Fibroblast of the aortic adventitia (primary cell): ENCODE data around the gene PHACTR1. TPM values are rescaled to one million over a fixed set of nuclear protein-coding genes. Genes with fewer than 3 reads are reported as not detected.
"Not testable (repeated sequence)": the region's sequence is repeated elsewhere in the genome, so short reads cannot be mapped to it uniquely, and the experiment has no call there.

ENCODE experiments used
- DNase-seq: peaks from one replicate; pipeline ENCODE4 v3.0.0-alpha.2; 2010; ENCODE audit warnings: low read depth
- H3K4me3 ChIP-seq: 2 replicates; pipeline ENCODE4 v1.5.1; 2011; ENCODE audit warnings: low read depth, mild to moderate bottlenecking, control low read depth, low read length, moderate library complexity
- CTCF ChIP-seq: IDR thresholded peaks from 2 replicates; pipeline ENCODE4 v1.5.1; 2011; ENCODE audit warnings: mild to moderate bottlenecking, low read length, control low read depth, inconsistent platforms; ENCODE audit not compliant: insufficient read depth
- total RNA-seq: library from RNA; depleted of rRNA; stranded (reverse); fragments of >200 nt; gene quantifications from 2 replicates; pipeline ENCODE4 v1.2.3, GENCODE V29; 2012; ENCODE audit warnings: low replicate concordance

The PHACTR1 gene
- total RNA-seq, 1 donor, result 0.99 TPM

DNA sequence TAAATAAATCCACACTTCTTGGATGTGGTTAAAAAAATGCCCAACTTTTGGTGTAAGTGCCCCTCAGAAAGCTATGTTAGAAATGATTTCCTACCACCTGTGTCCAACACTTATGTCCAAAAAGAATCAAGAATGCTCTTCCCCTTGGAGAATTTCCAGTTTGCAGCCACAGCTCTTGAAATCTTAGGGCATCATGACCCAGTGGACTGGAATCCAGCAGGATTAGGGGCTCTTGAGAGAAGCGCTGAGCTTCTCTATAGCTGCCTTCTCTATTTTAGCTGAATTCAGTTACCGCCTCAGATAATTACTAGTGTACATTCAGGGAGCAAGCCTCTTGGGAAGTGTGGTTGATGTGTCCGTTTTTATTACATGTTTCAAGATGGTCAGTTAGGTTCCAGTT, 2.5 kb downstream of the PHACTR1 start:
- no peak for DNase-seq
- no peak overlapping the region for H3K4me3 ChIP-seq
- no peak for TF ChIP-seq CTCF

- H3K4me3 ChIP-seq, result no peak overlapping the region
- no peak for TF ChIP-seq CTCF
- DNase-seq, result no peak
These were observed 3.7 kb downstream of the PHACTR1 start for GRCh38 chr6:12720310-12720709.

DNA sequence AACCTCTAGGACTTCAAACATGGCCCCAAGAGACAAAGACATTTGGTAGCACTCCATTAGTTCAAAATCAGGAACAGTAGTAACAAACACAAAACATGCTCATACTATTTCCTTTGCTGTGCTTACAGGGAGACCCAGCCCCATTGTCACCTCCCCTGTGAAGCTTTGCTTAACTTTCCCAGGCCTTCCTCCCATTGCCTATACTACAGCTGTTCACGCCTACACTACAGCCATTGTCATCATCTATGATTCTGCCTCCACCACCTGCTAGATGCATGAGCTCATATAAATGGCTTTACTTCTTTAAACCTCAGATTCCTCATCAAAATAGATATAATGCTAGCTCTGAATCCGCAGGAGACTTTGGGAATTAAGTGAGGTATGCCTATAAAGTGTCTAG, 8.7 kb downstream of the PHACTR1 start:
- no peak for DNase-seq
- TF ChIP-seq CTCF, result no peak
- no peak overlapping the region for H3K4me3 ChIP-seq

- no peak for DNase-seq
- no peak overlapping the region for H3K4me3 ChIP-seq
- TF ChIP-seq CTCF, result no peak
These were observed 12.9 kb downstream of the PHACTR1 start for GRCh38 chr6:12729467-12729866.

GRCh38 chr6:12730809-12731208, 14.2 kb downstream of the PHACTR1 start:
- H3K4me3 ChIP-seq, DNase-seq: not testable (repeated sequence)

DNA sequence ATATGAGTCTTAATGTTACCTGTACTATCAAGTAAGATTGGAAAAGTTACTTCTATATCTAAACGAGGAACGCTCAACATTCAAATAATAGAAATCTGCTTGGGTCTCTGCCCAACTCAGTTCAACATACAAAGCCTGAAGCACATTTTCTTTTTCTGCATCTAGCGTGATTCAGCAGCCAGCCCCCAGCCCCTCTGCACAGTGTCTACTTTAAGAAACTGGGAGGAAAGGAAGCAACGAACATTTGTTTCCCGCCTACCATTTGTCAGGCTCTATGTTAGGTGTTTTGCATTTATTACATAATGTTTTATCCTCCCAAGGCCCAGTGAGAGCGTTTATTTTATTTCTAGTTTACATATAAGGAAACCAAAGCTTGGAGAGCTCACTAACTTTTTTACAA, 17.3 kb downstream of the PHACTR1 start:
- TF ChIP-seq CTCF, result no peak
- no peak for DNase-seq
- no peak overlapping the region for H3K4me3 ChIP-seq

GRCh38 chr6:12735786-12736185, 19.2 kb downstream of the PHACTR1 start:
- DNase-seq, result no peak
- no peak overlapping the region for H3K4me3 ChIP-seq
- no peak for TF ChIP-seq CTCF
